GM21390 (cell line): ENCODE data around the gene SBF2.
"Not testable (repeated sequence)": the region's sequence is repeated elsewhere in the genome, so short reads cannot be mapped to it uniquely, and the experiment has no call there.

Experiments
- ATAC-seq: cut with Tn5 transposase; IDR thresholded peaks from one replicate; pipeline ENCODE4 v1.9.1; 2021; ENCODE audit not compliant: unreplicated experiment

The SBF2 gene

GRCh38 chr11:10205928-10206327 lies 88.1 kb downstream of the SBF2 start:
- no peak for ATAC-seq

- no peak for ATAC-seq
These were observed 90.0 kb downstream of the SBF2 start for GRCh38 chr11:10204021-10204420.

- no peak for ATAC-seq
These were observed 92.7 kb downstream of the SBF2 start for GRCh38 chr11:10201343-10201742.

GRCh38 chr11:10197091-10197490 lies 96.9 kb downstream of the SBF2 start:
- ATAC-seq = no peak

- no peak for ATAC-seq
These were observed 102.0 kb downstream of the SBF2 start for GRCh38 chr11:10192036-10192435.

GRCh38 chr11:10181811-10182210 lies 112.2 kb downstream of the SBF2 start:
- ATAC-seq = no peak

- no peak for ATAC-seq
These were observed 129.4 kb downstream of the SBF2 start for GRCh38 chr11:10164621-10165020.

GRCh38 chr11:10162222-10162621 lies 131.8 kb downstream of the SBF2 start:
- ATAC-seq = no peak

GRCh38 chr11:10160350-10160749 lies 133.7 kb downstream of the SBF2 start:
- no peak for ATAC-seq

GRCh38 chr11:10158461-10158860 lies 135.6 kb downstream of the SBF2 start:
- no peak for ATAC-seq

- ATAC-seq = no peak
These were observed 138.1 kb downstream of the SBF2 start for GRCh38 chr11:10155793-10156490.

- no peak for ATAC-seq
These were observed 143.2 kb downstream of the SBF2 start for GRCh38 chr11:10150800-10151199.

- ATAC-seq = no peak
These were observed 144.5 kb downstream of the SBF2 start for GRCh38 chr11:10149553-10149952.

- ATAC-seq = no peak
These were observed 146.8 kb downstream of the SBF2 start for GRCh38 chr11:10147195-10147594.

GRCh38 chr11:10144954-10145353 lies 149.1 kb downstream of the SBF2 start:
- ATAC-seq = no peak

GRCh38 chr11:10139656-10140055 lies 154.4 kb downstream of the SBF2 start:
- ATAC-seq = no peak

- no peak for ATAC-seq
These were observed 154.9 kb downstream of the SBF2 start for GRCh38 chr11:10139143-10139542.

GRCh38 chr11:10134975-10135481 lies 159.0 kb downstream of the SBF2 start:
- ATAC-seq = no peak

- not testable (repeated sequence) for ATAC-seq
These were observed 159.8 kb downstream of the SBF2 start for GRCh38 chr11:10134226-10134625.

- not testable (repeated sequence) for ATAC-seq
These were observed 160.8 kb downstream of the SBF2 start for GRCh38 chr11:10133251-10133650.

GRCh38 chr11:10130875-10131274 lies 163.1 kb downstream of the SBF2 start:
- no peak for ATAC-seq

GRCh38 chr11:10129184-10129583 lies 164.8 kb downstream of the SBF2 start:
- not testable (repeated sequence) for ATAC-seq

GRCh38 chr11:10125522-10126133 lies 168.4 kb downstream of the SBF2 start:
- ATAC-seq = no peak
